A549 (cell line): ENCODE results near the gene PHAF1. TPM values are rescaled to one million over a fixed set of nuclear protein-coding genes. Genes with fewer than 3 reads are reported as not detected.

ENCODE experiments used
- ATAC-seq, 2 experiments: fragments of 200-7000 bp in 1 of 2; fragments of >200 bp in 1 of 2; cut with Nextera tagmentation in 1 of 2; cut with Tn5 transposase in 1 of 2; 3 replicates each; pipeline versions ENCODE4 v1.8.0 to v1.9.1; 2018 to 2020; ENCODE audit warnings: mild to moderate bottlenecking in 1 of 2, moderate library complexity in 1 of 2
- CTCF ChIA-PET: fragments of 300-600 bp; sonication (Branson Sonifier 250); formaldehyde crosslinking; extraction: SDS; loops from one replicate; lab custom pipeline; 2021; ENCODE audit warnings: antibody characterized with exemption, inconsistent platforms; lab: Yijun Ruan, JAX
- POLR2A ChIA-PET: fragments of 350-600 bp; formaldehyde crosslinking; extraction: SDS; loops from one replicate; lab custom pipeline; 2021; ENCODE audit warnings: antibody characterized with exemption, inconsistent platforms; lab: Yijun Ruan, JAX
- DNase-seq, 2 experiments: peaks; one replicate each; pipeline versions ENCODE4 v3.0.0 to v3.0.0-alpha.2; 2011 to 2016; ENCODE audit warnings: low read depth in 1 of 2, low spot score in 1 of 2
- FAIRE-seq: peaks from 2 replicates; lab custom pipeline; 2011; peaks lifted over from hg19 to GRCh38; lab: Jason Lieb, UNC
- H3K27ac ChIP-seq, 2 experiments: fragments of >200 bp; sonication (Bioruptor Twin); formaldehyde crosslinking; 3 replicates each; pipeline ENCODE4 v1.5.1; 2016 to 2017
- H3K4me1 ChIP-seq: fragments of >200 bp; sonication (Bioruptor Twin); formaldehyde crosslinking; 3 replicates; pipeline ENCODE4 v1.6.1; 2016
- H3K4me2 ChIP-seq: fragments of >200 bp; sonication (Bioruptor Twin); formaldehyde crosslinking; 3 replicates; pipeline ENCODE4 v1.6.1; 2016
- H3K4me3 ChIP-seq: fragments of >200 bp; sonication (Bioruptor Twin); formaldehyde crosslinking; 3 replicates; pipeline ENCODE4 v1.5.1; 2016
- H3K9me3 ChIP-seq: fragments of >200 bp; sonication (Bioruptor Twin); formaldehyde crosslinking; 3 replicates; pipeline ENCODE4 v1.6.1; 2016
- ATOH8 ChIP-seq: fragments of 250-450 bp; sonication (Bioruptor Pico); IDR thresholded peaks from 2 replicates; pipeline ENCODE4 v1.5.0; 2020; ENCODE audit warnings: low read depth, mild to moderate bottlenecking, moderate library complexity
- CBX2 ChIP-seq: fragments of 200-600 bp; sonication (generic); IDR thresholded peaks from 2 replicates; pipeline ENCODE4 v1.6.1; 2016; ENCODE audit warnings: low read depth, mild to moderate bottlenecking, borderline replicate concordance
- CHD2 ChIP-seq: fragments of 150-350 bp; IDR thresholded peaks from 2 replicates; pipeline ENCODE4 v1.6.1; 2014; ENCODE audit warnings: low read length; ENCODE audit not compliant: partially characterized antibody
- CHD4 ChIP-seq: fragments of 200-600 bp; sonication (generic); IDR thresholded peaks from 2 replicates; pipeline ENCODE4 v1.6.1; 2016; ENCODE audit warnings: antibody characterized with exemption, mild to moderate bottlenecking, borderline replicate concordance
- EP300 ChIP-seq, 2 experiments: fragments of >200 bp; sonication (Bioruptor Twin); formaldehyde crosslinking; IDR thresholded peaks; 2 replicates in 1 of 2; 3 replicates in 1 of 2; pipeline ENCODE4 v1.6.1; 2016 to 2017
- FOSB ChIP-seq: fragments of 250-450 bp; sonication (Bioruptor Pico); IDR thresholded peaks from 2 replicates; pipeline ENCODE4 v1.5.0; 2020; ENCODE audit warnings: mild to moderate bottlenecking, moderate library complexity
- FOSL2 ChIP-seq, 2 experiments: fragments of 450-650 bp in 1 of 2; fragments of >200 bp in 1 of 2; sonication (Bioruptor Twin) in 1 of 2; formaldehyde crosslinking; IDR thresholded peaks; 2 replicates each; pipeline versions ENCODE4 v1.5.0 to v1.6.1; 2016 to 2020; ENCODE audit warnings: mild to moderate bottlenecking in 1 of 2, moderate library complexity in 1 of 2
- HES2 ChIP-seq: fragments of >200 bp; sonication (Bioruptor Twin); formaldehyde crosslinking; IDR thresholded peaks from 2 replicates; pipeline ENCODE4 v1.6.1; 2016
- HEYL ChIP-seq: fragments of 250-450 bp; sonication (Bioruptor Pico); IDR thresholded peaks from 2 replicates; pipeline ENCODE4 v1.8.0; 2021; ENCODE audit warnings: mild to moderate bottlenecking, moderate library complexity
- HMGXB4 ChIP-seq: fragments of 250-450 bp; sonication (Bioruptor Pico); IDR thresholded peaks from 2 replicates; pipeline ENCODE4 v1.5.0; 2021; ENCODE audit warnings: mild to moderate bottlenecking, moderate library complexity, borderline replicate concordance
- HOXB5 ChIP-seq: fragments of 250-450 bp; sonication (Bioruptor Pico); IDR thresholded peaks from 2 replicates; pipeline ENCODE4 v1.5.0; 2020; ENCODE audit warnings: mild to moderate bottlenecking, moderate library complexity
- JUNB ChIP-seq: fragments of >200 bp; sonication (Bioruptor Twin); formaldehyde crosslinking; IDR thresholded peaks from 2 replicates; pipeline ENCODE4 v1.6.1; 2016
- MYC ChIP-seq: IDR thresholded peaks from 2 replicates; pipeline ENCODE4 v1.6.1; 2012; ENCODE audit warnings: mild to moderate bottlenecking, inconsistent platforms, low read length, improper control_type of control experiment, borderline replicate concordance
- NFE2L2 ChIP-seq: fragments of 150-350 bp; conservative IDR thresholded peaks from 2 replicates; pipeline ENCODE4 v1.6.1; 2014; ENCODE audit warnings: low read length
- NPAS2 ChIP-seq: fragments of 250-450 bp; sonication (Bioruptor Pico); IDR thresholded peaks from 2 replicates; pipeline ENCODE4 v1.8.0; 2022; ENCODE audit warnings: mild to moderate bottlenecking, moderate library complexity, borderline replicate concordance
- POLR2A ChIP-seq: IDR thresholded peaks from 2 replicates; pipeline ENCODE4 v1.6.1; 2012; ENCODE audit warnings: mild to moderate bottlenecking, low read length
- POLR2AphosphoS2 ChIP-seq: conservative IDR thresholded peaks from 2 replicates; pipeline ENCODE4 v1.6.1; 2012; ENCODE audit warnings: low read length, improper control_type of control experiment, inconsistent platforms
- RAD21 ChIP-seq, 2 experiments: fragments of >200 bp in 1 of 2; sonication (Bioruptor Twin) in 1 of 2; formaldehyde crosslinking in 1 of 2; IDR thresholded peaks in 1 of 2; conservative IDR thresholded peaks in 1 of 2; 2 replicates in 1 of 2; 3 replicates in 1 of 2; pipeline ENCODE4 v1.6.1; 2012 to 2018; ENCODE audit warnings: inconsistent platforms in 1 of 2
- RNF2 ChIP-seq: fragments of 200-600 bp; sonication (generic); IDR thresholded peaks from 2 replicates; pipeline ENCODE4 v1.6.1; 2016; ENCODE audit warnings: low read depth, mild to moderate bottlenecking, antibody characterized with exemption, moderate library complexity, borderline replicate concordance
- SMC3 ChIP-seq: fragments of >200 bp; sonication (Bioruptor Twin); formaldehyde crosslinking; IDR thresholded peaks from 3 replicates; pipeline ENCODE4 v1.6.1; 2018; ENCODE audit warnings: inconsistent platforms
- SREBF2 ChIP-seq: fragments of 450-650 bp; IDR thresholded peaks from 2 replicates; pipeline ENCODE4 v1.6.1; 2014; ENCODE audit warnings: mild to moderate bottlenecking, moderate library complexity
- TFCP2L1 ChIP-seq: fragments of 250-450 bp; sonication (Bioruptor Pico); IDR thresholded peaks from 2 replicates; pipeline ENCODE4 v1.5.0; 2021; ENCODE audit warnings: mild to moderate bottlenecking
- TP53 ChIP-seq: fragments of 250-450 bp; sonication (Bioruptor Pico); IDR thresholded peaks from 2 replicates; pipeline ENCODE4 v1.5.0; 2021; ENCODE audit warnings: mild to moderate bottlenecking, moderate library complexity
- USF2 ChIP-seq: fragments of 450-650 bp; IDR thresholded peaks from 2 replicates; pipeline ENCODE4 v1.6.1; 2014; ENCODE audit warnings: antibody characterized with exemption
- ZC3H11A ChIP-seq: fragments of 450-650 bp; IDR thresholded peaks from 2 replicates; pipeline ENCODE4 v1.6.1; 2014; ENCODE audit warnings: antibody characterized with exemption, mild to moderate bottlenecking
- ZNF302 ChIP-seq: fragments of 250-450 bp; sonication (Bioruptor Pico); IDR thresholded peaks from 2 replicates; pipeline ENCODE4 v1.9.0; 2021; ENCODE audit warnings: inconsistent platforms, mild to moderate bottlenecking, moderate library complexity
- ZSCAN20 ChIP-seq: fragments of 250-450 bp; sonication (Bioruptor Pico); IDR thresholded peaks from 2 replicates; pipeline ENCODE4 v1.8.0; 2022; ENCODE audit warnings: mild to moderate bottlenecking, moderate library complexity
- WGBS: methylation state at CpG from one replicate; pipeline ENCODE4 v1.1.6; 2017; ENCODE audit errors: missing lambda C conversion rate; 5-methylcytosine and 5-hydroxymethylcytosine counted together
- polyA plus RNA-seq, 4 experiments: library from polyadenylated mRNA; depleted of rRNA in 3 of 4; stranded (reverse); fragments of >200 nt; fragmentation: RNase III in 1 of 4; extraction: RNeasy Plus Mini Kit Qiagen cat#74134 plus additional on column Dnase treatment in 1 of 4; gene quantifications; 2 replicates in 3 of 4; 3 replicates in 1 of 4; pipeline ENCODE4 v1.2.3, GENCODE V29; 2011 to 2017

PHAF1 gene
- polyA plus RNA-seq, 2 of the 4 experiments (the other 2 are of a cell fraction) = 21.6 to 37.6 TPM

- H3K4me1 ChIP-seq = no peaks in the 10 kb centered on the region
- H3K4me2 ChIP-seq = no peak overlapping the region
- no peak overlapping the region for H3K4me3 ChIP-seq
- no peaks in the 10 kb centered on the region for H3K9me3 ChIP-seq
- ATAC-seq = no peak
- POLR2A ChIA-PET = no interaction called here
- no peak for FAIRE-seq
- CTCF ChIA-PET = interaction anchor here (1.1 to 3.6 kb wide), 7 partner anchors 13 to 152 kb away, joined by 3 to 18 read pairs (median 5); no protein-coding TSS in a partner anchor
- no peak for DNase-seq
- TF ChIP-seq FOSB (CRISPR knock-in tag) = no peak
- TF ChIP-seq FOSL2 (IDR thresholded peaks at IDR 0.05) = no peak
- TF ChIP-seq FOSL2 (CRISPR knock-in tag; IDR thresholded peaks at IDR 0.05) = no peak
- TF ChIP-seq SMC3 = no peak
- TF ChIP-seq RNF2 = no peak
- no peak for TF ChIP-seq HMGXB4 (CRISPR knock-in tag)
- no peak for TF ChIP-seq NPAS2 (CRISPR knock-in tag)
- H3K27ac ChIP-seq = no peak overlapping the region
Measured at GRCh38 chr16:67128417-67128816, 18.7 kb downstream of the PHAF1 start.

- whole genome bisulfite sequencing = 77% methylated on average over 3 of the region's 3 CpGs
- ChIA-PET CTCF (interaction anchor here (0.9 to 3.6 kb wide), 7 partner anchors 10 to 152 kb away, joined by 3 to 18 read pairs (median 5); no protein-coding TSS in a partner anchor), POLR2A (no interaction called here)
- H3K9me3 ChIP-seq = no peaks in the 10 kb centered on the region
- FAIRE-seq (no peak), ATAC-seq (no peak)
- TF ChIP-seq CBX2 (no peak), ZSCAN20 (no peak), ZNF302 (CRISPR knock-in tag) (no peak), ZC3H11A (no peak), JUNB (no peak), MYC (no peak), TFCP2L1 (no peak), HOXB5 (CRISPR knock-in tag) (no peak), TP53 (CRISPR knock-in tag) (no peak), CHD2 (no peak), HES2 (no peak), POLR2A (no peak), ATOH8 (CRISPR knock-in tag) (no peak)
- TF ChIP-seq, all 56 proteins: peak for 0
- H3K4me3 ChIP-seq = no peak overlapping the region
- H3K4me1 ChIP-seq = no peaks in the 10 kb centered on the region
- H3K4me2 ChIP-seq = no peak overlapping the region
- no peak for DNase-seq
- H3K27ac ChIP-seq = no peak overlapping the region
Measured at GRCh38 chr16:67128887-67129286, 19.1 kb downstream of the PHAF1 start.

- H3K9me3 ChIP-seq = no peaks in the 10 kb centered on the region
- CTCF ChIA-PET = interaction anchor here (0.9 to 3.6 kb wide), 8 partner anchors 10 to 153 kb away, joined by 3 to 18 read pairs (median 4); partner anchors contain the start of gene B3GNT9
- no peak; a peak in 1 of 6 replicates for ATAC-seq
Measured at GRCh38 chr16:67129422-67129821, 19.7 kb downstream of the PHAF1 start.

More at GRCh38 chr16:67129422-67129821, 19.7 kb downstream of the PHAF1 start:
- H3K4me1 ChIP-seq = no peaks in the 10 kb centered on the region
- no peak overlapping the region for H3K4me3 ChIP-seq
- POLR2A ChIA-PET = no interaction called here
- DNase-seq (no peak), FAIRE-seq (no peak)
- no peak overlapping the region for H3K4me2 ChIP-seq
- no peak overlapping the region for H3K27ac ChIP-seq
- 97% methylated on average over 3 of the region's 3 CpGs for WGBS
- no peak for TF ChIP-seq NFE2L2
- no peak for TF ChIP-seq ATOH8 (CRISPR knock-in tag)
- TF ChIP-seq ZNF302 (CRISPR knock-in tag) = no peak
- TF ChIP-seq FOSL2 (IDR thresholded peaks at IDR 0.05) = no peak
- no peak for TF ChIP-seq FOSL2 (CRISPR knock-in tag; IDR thresholded peaks at IDR 0.05)
- no peak for TF ChIP-seq CHD4
- TF ChIP-seq ZSCAN20 = no peak
- TF ChIP-seq HEYL = no peak
- no peak for TF ChIP-seq RAD21 (conservative IDR thresholded peaks at IDR 0.05 in 1 of 2, IDR thresholded peaks at IDR 0.05 in 1 of 2)
- TF ChIP-seq HMGXB4 (CRISPR knock-in tag) = no peak
- TF ChIP-seq TFCP2L1 = no peak
- no peak for TF ChIP-seq RNF2
- no peak for TF ChIP-seq EP300 (IDR thresholded peaks at IDR 0.05)
- no peak for TF ChIP-seq SREBF2
- no peak for TF ChIP-seq POLR2AphosphoS2
- no peak for TF ChIP-seq USF2
